ENCODE data around the gene CAMTA1.

CAMTA1 gene

GRCh38 chr1:7473223-7474142, 688.2 kb downstream of the CAMTA1 start:
- DNase-seq, result no peak

GRCh38 chr1:7474143-7474490, 688.9 kb downstream of the CAMTA1 start:
- DNase-seq, result no peak

- no peak for DNase-seq
These were observed 689.7 kb downstream of the CAMTA1 start for GRCh38 chr1:7474786-7475502.

- DNase-seq, result no peak
These were observed 690.4 kb downstream of the CAMTA1 start for GRCh38 chr1:7475691-7476090.

- no peak for DNase-seq
These were observed 691.1 kb downstream of the CAMTA1 start for GRCh38 chr1:7476402-7476801.

- DNase-seq, result no peak
These were observed 691.8 kb downstream of the CAMTA1 start for GRCh38 chr1:7476861-7477547.

GRCh38 chr1:7477593-7477992, 692.3 kb downstream of the CAMTA1 start:
- DNase-seq, result no peak

- DNase-seq, result no peak
These were observed 693.0 kb downstream of the CAMTA1 start for GRCh38 chr1:7478142-7478790.

- no peak for DNase-seq
These were observed 693.7 kb downstream of the CAMTA1 start for GRCh38 chr1:7478809-7479499.

GRCh38 chr1:7479571-7479970, 694.3 kb downstream of the CAMTA1 start:
- no peak for DNase-seq

GRCh38 chr1:7481194-7481593, 695.9 kb downstream of the CAMTA1 start:
- DNase-seq, result no peak

GRCh38 chr1:7482077-7482476, 696.8 kb downstream of the CAMTA1 start:
- no peak for DNase-seq

GRCh38 chr1:7482772-7483495, 697.7 kb downstream of the CAMTA1 start:
- no peak for DNase-seq

GRCh38 chr1:7483634-7484383, 698.6 kb downstream of the CAMTA1 start:
- DNase-seq, result no peak

GRCh38 chr1:7485086-7485780, 700.0 kb downstream of the CAMTA1 start:
- no peak for DNase-seq

GRCh38 chr1:7485826-7486225, 700.6 kb downstream of the CAMTA1 start:
- DNase-seq, result no peak

- no peak for DNase-seq
These were observed 702.7 kb downstream of the CAMTA1 start for GRCh38 chr1:7487766-7488474.

GRCh38 chr1:7488475-7488842, 703.2 kb downstream of the CAMTA1 start:
- DNase-seq, result no peak

GRCh38 chr1:7489586-7489985, 704.3 kb downstream of the CAMTA1 start:
- DNase-seq, result no peak

GRCh38 chr1:7490576-7490975, 705.3 kb downstream of the CAMTA1 start:
- no peak for DNase-seq
